HFF-Myc (cell line): ENCODE results near the gene ESAM.

Source experiments
- DNase-seq: peaks from one replicate; pipeline ENCODE4 v3.0.0-alpha.2; 2011; ENCODE audit warnings: low read depth; ENCODE audit errors: extremely low read depth
- H3K4me3 ChIP-seq: replicated peaks from 2 replicates; pipeline ENCODE4 v1.5.1; 2011; ENCODE audit warnings: low read depth, mild to moderate bottlenecking, control low read depth, low read length
- CTCF ChIP-seq: IDR thresholded peaks from 2 replicates; pipeline ENCODE4 v1.5.1; 2012; ENCODE audit warnings: mild to moderate bottlenecking, low read depth, low read length, control low read depth; ENCODE audit errors: missing control alignments

Gene ESAM

GRCh38 chr11:124728134-124728533 is 34.0 kb downstream of the ESAM start:
- no peak overlapping the region for H3K4me3 ChIP-seq
- DNase-seq: no peak
- TF ChIP-seq CTCF: no peak

- no peak overlapping the region for H3K4me3 ChIP-seq
- no peak for DNase-seq
- TF ChIP-seq CTCF: no peak
Measured at GRCh38 chr11:124727474-124727873, 34.6 kb downstream of the ESAM start.

- TF ChIP-seq CTCF: no peak
- no peak overlapping the region for H3K4me3 ChIP-seq
- DNase-seq: no peak
Measured at GRCh38 chr11:124725719-124726105, 36.4 kb downstream of the ESAM start.

GRCh38 chr11:124724979-124725718 is 36.9 kb downstream of the ESAM start:
- DNase-seq: no peak
- no peak overlapping the region for H3K4me3 ChIP-seq
- TF ChIP-seq CTCF: no peak

- no peak for TF ChIP-seq CTCF
- no peak for DNase-seq
- no peak overlapping the region for H3K4me3 ChIP-seq
Measured at GRCh38 chr11:124722176-124722575, 39.9 kb downstream of the ESAM start.

GRCh38 chr11:124719534-124719933 is 42.6 kb downstream of the ESAM start:
- no peak overlapping the region for H3K4me3 ChIP-seq
- DNase-seq: no peak
- no peak for TF ChIP-seq CTCF

GRCh38 chr11:124718801-124719200 is 43.3 kb downstream of the ESAM start:
- TF ChIP-seq CTCF: no peak
- DNase-seq: no peak
- H3K4me3 ChIP-seq: no peak overlapping the region
